Measurements from ENCODE around the gene LRRN4CL.

LRRN4CL gene

GRCh38 chr11:62645946-62646824 is 43.1 kb downstream of the LRRN4CL start, which contains the start of gene GANAB:
Gene GANAB (minus strand): TSS chr11:62646613. CDS start chr11:62646599, 14 bp downstream.
- peak; percentile 100 for DNase-seq

GRCh38 chr11:62645671-62645945 is 43.7 kb downstream of the LRRN4CL start:
- DNase-seq = no peak

GRCh38 chr11:62644220-62644619 is 45.1 kb downstream of the LRRN4CL start:
- DNase-seq = no peak
